ENCODE results near the gene ZDHHC19. TPM values are rescaled to one million over a fixed set of nuclear protein-coding genes. Genes with fewer than 3 reads are reported as not detected.
"Not testable (repeated sequence)": the region's sequence is repeated elsewhere in the genome, so short reads cannot be mapped to it uniquely, and the experiment has no call there.

The ZDHHC19 gene
- total and polyA plus RNA-seq, 2 experiments from 2014 or later = 0.26 to 1.4 TPM

DNA sequence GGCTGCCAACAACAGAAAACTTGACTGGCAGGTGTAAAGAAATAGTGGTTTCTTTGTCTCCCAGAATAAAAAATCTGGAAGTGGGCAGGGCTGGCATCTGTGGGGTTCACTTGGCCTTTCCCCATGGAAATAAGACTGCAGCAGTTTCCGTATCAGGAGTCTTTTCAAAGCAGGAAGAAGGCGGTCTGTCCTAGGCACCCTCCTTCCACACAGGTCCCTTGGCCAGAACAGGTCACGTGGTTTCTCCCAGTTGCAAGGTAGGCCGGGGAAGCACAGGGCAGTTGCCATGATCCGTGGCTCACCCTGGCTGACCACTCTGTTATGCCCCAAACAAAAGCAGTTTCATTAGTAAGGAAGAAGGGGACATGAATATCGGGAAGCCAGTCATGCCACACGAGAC, 45.4 kb downstream of the ZDHHC19 start:
- Histone ChIP-seq H3K4me1 (ENCODE audit: low read depth) (peaks cover 11% of the 10 kb centered on the region), H3K9me3 (ENCODE audit: low read depth) (no peaks in the 10 kb centered on the region), H3K36me3 (no peaks in the 10 kb centered on the region), H3K27ac (peak overlapping the region; percentile 35), H3K27me3 (no peaks in the 10 kb centered on the region), H3K4me3 (no peak overlapping the region)
- TF ChIP-seq, protein P1, sequence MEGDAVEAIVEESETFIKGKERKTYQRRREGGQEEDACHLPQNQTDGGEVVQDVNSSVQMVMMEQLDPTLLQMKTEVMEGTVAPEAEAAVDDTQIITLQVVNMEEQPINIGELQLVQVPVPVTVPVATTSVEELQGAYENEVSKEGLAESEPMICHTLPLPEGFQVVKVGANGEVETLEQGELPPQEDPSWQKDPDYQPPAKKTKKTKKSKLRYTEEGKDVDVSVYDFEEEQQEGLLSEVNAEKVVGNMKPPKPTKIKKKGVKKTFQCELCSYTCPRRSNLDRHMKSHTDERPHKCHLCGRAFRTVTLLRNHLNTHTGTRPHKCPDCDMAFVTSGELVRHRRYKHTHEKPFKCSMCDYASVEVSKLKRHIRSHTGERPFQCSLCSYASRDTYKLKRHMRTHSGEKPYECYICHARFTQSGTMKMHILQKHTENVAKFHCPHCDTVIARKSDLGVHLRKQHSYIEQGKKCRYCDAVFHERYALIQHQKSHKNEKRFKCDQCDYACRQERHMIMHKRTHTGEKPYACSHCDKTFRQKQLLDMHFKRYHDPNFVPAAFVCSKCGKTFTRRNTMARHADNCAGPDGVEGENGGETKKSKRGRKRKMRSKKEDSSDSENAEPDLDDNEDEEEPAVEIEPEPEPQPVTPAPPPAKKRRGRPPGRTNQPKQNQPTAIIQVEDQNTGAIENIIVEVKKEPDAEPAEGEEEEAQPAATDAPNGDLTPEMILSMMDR (IDR thresholded peaks at IDR 0.05; ENCODE audit: low read depth, low read length) = no peak
- no peak for DNase-seq (ENCODE audit: low read depth in 1 of 2, low spot score in 1 of 2)

DNA sequence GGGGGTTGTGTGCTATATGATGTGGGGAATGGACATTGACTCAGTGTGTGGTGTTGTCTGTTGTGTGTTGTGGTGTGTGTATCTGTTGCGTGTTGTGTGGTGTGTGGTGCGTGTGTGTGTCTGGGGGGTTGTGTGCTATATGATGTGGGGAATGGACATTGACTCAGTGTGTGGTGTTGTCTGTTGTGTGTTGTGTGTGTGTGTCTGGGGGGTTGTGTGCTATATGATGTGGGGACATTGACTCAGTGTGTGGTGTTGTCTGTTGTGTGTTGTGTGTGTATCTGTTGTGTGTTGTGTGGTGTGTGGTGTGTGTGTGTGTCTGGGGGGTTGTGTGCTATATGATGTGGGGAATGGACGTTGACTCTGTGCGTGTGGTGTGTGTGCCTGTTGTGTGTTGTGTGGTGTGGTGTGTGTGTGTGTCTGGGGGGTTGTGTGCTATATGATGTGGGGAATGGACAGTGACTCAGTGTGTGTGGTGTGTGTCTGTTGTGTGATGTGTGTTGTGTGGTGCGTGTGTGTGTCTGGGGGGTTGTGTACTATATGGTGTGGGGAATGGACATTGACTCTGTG, 46.1 kb downstream of the ZDHHC19 start:
- H3K36me3 ChIP-seq; H3K9me3 ChIP-seq (ENCODE audit: low read depth); H3K4me3 ChIP-seq; H3K27me3 ChIP-seq; DNase-seq (ENCODE audit: low read depth in 1 of 2, low spot score in 1 of 2): not testable (repeated sequence)
- H3K4me1 ChIP-seq (ENCODE audit: low read depth) = peaks cover 11% of the 10 kb centered on the region
- H3K27ac ChIP-seq = peak overlapping the region; percentile 35

DNA sequence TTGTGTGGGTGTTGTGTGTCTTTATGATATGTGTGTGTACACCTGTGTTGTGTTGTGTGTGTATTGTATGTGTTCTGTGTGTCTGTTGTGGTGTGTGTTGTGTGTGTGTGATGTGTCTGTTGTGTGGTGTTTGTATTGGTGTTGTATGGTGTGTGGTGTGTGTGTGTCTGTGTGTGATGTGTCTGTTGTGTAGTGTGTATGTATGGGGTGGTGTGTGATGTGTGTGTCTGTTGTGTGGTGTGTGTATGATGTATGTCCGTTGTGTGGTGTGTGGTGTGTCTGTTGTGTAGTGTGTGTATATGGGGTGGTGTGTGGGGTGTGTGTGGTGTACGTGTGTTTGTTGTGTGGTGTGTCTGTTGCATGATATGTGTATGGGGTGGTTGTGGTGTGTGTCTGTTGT, 46.6 kb downstream of the ZDHHC19 start:
- peak overlapping the region; percentile 73 for H3K27ac ChIP-seq
- TF ChIP-seq, protein P1 (IDR thresholded peaks at IDR 0.05; ENCODE audit: low read depth, low read length) = no peak
- peaks cover 11% of the 10 kb centered on the region for H3K4me1 ChIP-seq (ENCODE audit: low read depth)
- no peaks in the 10 kb centered on the region for H3K9me3 ChIP-seq (ENCODE audit: low read depth)
- DNase-seq (ENCODE audit: low read depth in 1 of 2, low spot score in 1 of 2) = no peak
- H3K27me3 ChIP-seq = no peaks in the 10 kb centered on the region
- no peak overlapping the region for H3K4me3 ChIP-seq
- H3K36me3 ChIP-seq = no peaks in the 10 kb centered on the region

DNA sequence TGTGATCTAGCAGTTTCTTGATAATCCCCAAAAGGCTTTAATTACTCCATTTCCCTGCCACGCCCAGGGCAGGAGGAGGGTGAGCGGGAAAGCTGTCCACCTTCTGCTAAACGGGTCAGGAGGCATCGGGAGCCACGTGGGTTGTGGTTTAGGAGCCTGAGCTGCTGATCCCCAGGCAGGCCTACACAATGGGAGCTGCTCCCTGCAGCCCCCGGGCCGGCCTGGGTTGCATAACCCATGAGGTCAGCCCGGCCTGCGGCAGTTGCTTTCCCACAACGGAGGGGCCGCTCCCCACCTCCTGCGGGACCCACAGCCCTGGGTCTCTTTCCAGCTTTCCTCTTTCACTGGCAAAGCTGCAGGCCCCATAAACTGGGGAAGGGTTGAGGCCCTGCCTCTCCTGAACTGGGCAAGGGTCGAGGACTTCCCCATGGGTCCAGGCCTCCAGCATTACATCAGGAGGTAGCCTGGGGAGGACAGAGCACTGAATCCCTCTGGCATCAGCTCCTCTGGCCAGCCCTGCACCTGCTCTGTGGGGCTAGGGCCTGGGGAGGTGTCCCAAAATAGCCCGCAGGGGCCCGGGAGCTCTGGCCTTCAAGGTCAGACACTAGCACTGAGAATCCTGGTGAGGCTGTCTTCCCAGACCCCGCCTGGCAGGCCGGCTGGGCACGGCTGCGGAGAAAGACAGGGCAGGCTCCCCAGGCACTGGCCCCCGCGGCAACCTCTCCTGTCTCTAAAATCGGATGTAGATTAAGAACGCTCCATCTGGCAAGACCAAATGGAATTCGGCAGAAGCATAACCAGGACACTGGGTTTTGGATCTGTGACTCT, 47.3 kb downstream of the ZDHHC19 start:
- peak overlapping the region; percentile 73 for H3K27ac ChIP-seq
- TF ChIP-seq, protein P1 (IDR thresholded peaks at IDR 0.05; ENCODE audit: low read depth, low read length) = no peak
- H3K9me3 ChIP-seq (ENCODE audit: low read depth) = no peaks in the 10 kb centered on the region
- DNase-seq (ENCODE audit: low read depth in 1 of 2, low spot score in 1 of 2) = peak; percentile 27 to 52
- no peaks in the 10 kb centered on the region for H3K36me3 ChIP-seq
- no peaks in the 10 kb centered on the region for H3K27me3 ChIP-seq
- H3K4me3 ChIP-seq = no peak overlapping the region
- H3K4me1 ChIP-seq (ENCODE audit: low read depth) = peaks cover 11% of the 10 kb centered on the region

DNA sequence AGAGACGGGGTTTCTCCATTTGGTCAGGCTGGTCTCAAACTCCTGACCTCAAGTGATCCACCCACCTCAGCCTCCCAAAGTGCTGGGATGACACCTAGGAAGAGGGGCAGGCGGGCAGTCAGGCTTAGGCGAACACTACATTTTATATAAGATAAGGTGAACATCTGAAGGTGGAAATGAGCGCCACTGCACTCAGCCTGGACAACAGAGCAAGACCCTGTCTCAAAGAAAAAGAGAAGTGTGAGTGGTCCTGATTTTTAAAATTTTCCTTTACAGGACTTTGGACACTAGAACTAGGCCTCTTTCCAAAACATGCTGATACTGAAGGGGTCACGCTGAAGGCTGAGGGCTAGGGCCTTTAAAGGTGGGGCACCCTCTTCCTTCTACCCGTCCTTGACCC, 48.0 kb downstream of the ZDHHC19 start:
- H3K27me3 ChIP-seq = no peaks in the 10 kb centered on the region
- DNase-seq (ENCODE audit: low read depth in 1 of 2, low spot score in 1 of 2) = no peak
- no peaks in the 10 kb centered on the region for H3K9me3 ChIP-seq (ENCODE audit: low read depth)
- TF ChIP-seq, protein P1 (IDR thresholded peaks at IDR 0.05; ENCODE audit: low read depth, low read length) = no peak
- H3K4me1 ChIP-seq (ENCODE audit: low read depth) = peaks cover 11% of the 10 kb centered on the region
- no peaks in the 10 kb centered on the region for H3K36me3 ChIP-seq
- H3K27ac ChIP-seq = no peak overlapping the region
- no peak overlapping the region for H3K4me3 ChIP-seq

DNA sequence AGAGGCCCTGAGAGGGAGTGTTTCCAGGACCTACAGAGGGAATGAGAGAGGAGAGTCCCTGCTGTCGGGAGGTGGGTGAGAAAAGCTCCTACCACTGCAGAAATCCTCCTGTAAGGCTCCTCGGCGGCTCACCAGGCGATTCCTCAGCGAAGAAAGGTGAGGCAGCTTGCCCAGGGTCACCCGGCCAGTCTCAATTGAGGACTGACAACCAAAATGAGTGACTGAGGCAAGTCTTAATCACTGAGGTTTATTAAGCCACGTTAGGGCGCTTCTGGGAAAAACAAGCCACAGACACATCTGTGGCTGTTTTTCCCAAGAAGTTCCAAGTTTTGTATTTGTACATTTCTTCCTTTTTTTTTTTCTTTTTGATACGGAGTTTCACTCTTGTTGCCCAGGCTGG, 48.5 kb downstream of the ZDHHC19 start:
- H3K27ac ChIP-seq = no peak overlapping the region
- no peaks in the 10 kb centered on the region for H3K27me3 ChIP-seq
- peaks cover 11% of the 10 kb centered on the region for H3K4me1 ChIP-seq (ENCODE audit: low read depth)
- DNase-seq (ENCODE audit: low read depth in 1 of 2, low spot score in 1 of 2) = no peak
- TF ChIP-seq, protein P1 (IDR thresholded peaks at IDR 0.05; ENCODE audit: low read depth, low read length) = no peak
- no peak overlapping the region for H3K4me3 ChIP-seq
- no peaks in the 10 kb centered on the region for H3K36me3 ChIP-seq
- no peaks in the 10 kb centered on the region for H3K9me3 ChIP-seq (ENCODE audit: low read depth)
